Glutamatergic neuron (in vitro differentiated cells): Measurements from ENCODE around the gene AHCY. TPM values are rescaled to one million over a fixed set of nuclear protein-coding genes. Genes with fewer than 3 reads are reported as not detected.
"Not testable (repeated sequence)": the region's sequence is repeated elsewhere in the genome, so short reads cannot be mapped to it uniquely, and the experiment has no call there.

Experiments
- DNase-seq: peaks from one replicate; pipeline ENCODE4 v3.0.0; 2022
- H3K27ac Mint-ChIP-seq: one replicate; pipeline ENCODE4 v1.8.0; 2020; ENCODE audit warnings: mild to moderate bottlenecking, mixed read lengths, inconsistent platforms; ENCODE audit not compliant: unreplicated experiment
- H3K27me3 Mint-ChIP-seq: one replicate; pipeline ENCODE4 v1.8.0; 2020; ENCODE audit warnings: mild to moderate bottlenecking, moderate library complexity, mixed read lengths, inconsistent platforms; ENCODE audit not compliant: unreplicated experiment
- H3K36me3 Mint-ChIP-seq: one replicate; pipeline ENCODE4 v1.8.0; 2020; ENCODE audit warnings: mild to moderate bottlenecking, mixed read lengths, inconsistent platforms; ENCODE audit not compliant: unreplicated experiment
- H3K4me1 Mint-ChIP-seq: one replicate; pipeline ENCODE4 v1.8.0; 2020; ENCODE audit warnings: mild to moderate bottlenecking, low read depth, mixed read lengths, inconsistent platforms; ENCODE audit not compliant: unreplicated experiment
- H3K4me3 Mint-ChIP-seq: one replicate; pipeline ENCODE4 v1.8.0; 2020; ENCODE audit warnings: mild to moderate bottlenecking, mixed read lengths, inconsistent platforms; ENCODE audit not compliant: unreplicated experiment
- H3K9me3 Mint-ChIP-seq: one replicate; pipeline ENCODE4 v1.8.0; 2020; ENCODE audit warnings: mild to moderate bottlenecking, moderate library complexity, mixed read lengths, inconsistent platforms; ENCODE audit not compliant: unreplicated experiment
- CTCF ChIP-seq: fragments of 200-600 bp; sonication (generic); IDR thresholded peaks from one replicate; pipeline ENCODE4 v1.5.0; 2021; ENCODE audit not compliant: partially characterized antibody, unreplicated experiment
- total RNA-seq: library from RNA; stranded (reverse); fragmentation: NEBNext Ultra II Directional; extraction: Animal tissue kit (Norgen Biotek cat#: 25700); gene quantifications from one replicate; pipeline ENCODE4 v1.2.1, GENCODE V29; 2021; ENCODE audit not compliant: unreplicated experiment

AHCY gene
- total RNA-seq, 1 donor from 2014 or later, result 97.9 TPM

GRCh38 chr20:34271956-34272355 lies 31.2 kb downstream of the AHCY start:
- H3K4me3 Mint-ChIP-seq, result no peak overlapping the region

GRCh38 chr20:34269996-34270627 lies 33.0 kb downstream of the AHCY start:
- no peaks in the 10 kb centered on the region for H3K4me1 Mint-ChIP-seq

More at GRCh38 chr20:34271956-34272355, 31.2 kb downstream of the AHCY start:
- peaks cover 6% of the 10 kb centered on the region for H3K9me3 Mint-ChIP-seq
- no peaks in the 10 kb centered on the region for H3K36me3 Mint-ChIP-seq
- TF ChIP-seq CTCF, result no peak
- peaks cover 3% of the 10 kb centered on the region for H3K27me3 Mint-ChIP-seq
- DNase-seq, result no peak
- no peaks in the 10 kb centered on the region for H3K4me1 Mint-ChIP-seq
- H3K27ac Mint-ChIP-seq, result no peak overlapping the region

GRCh38 chr20:34268851-34269636 lies 34.1 kb downstream of the AHCY start:
- peak; percentile 48 for DNase-seq
- Mint-ChIP-seq H3K4me3 (peak overlapping the region; percentile 80), H3K36me3 (no peaks in the 10 kb centered on the region), H3K4me1 (no peaks in the 10 kb centered on the region), H3K27me3 (peaks cover 3% of the 10 kb centered on the region), H3K9me3 (peaks cover 5% of the 10 kb centered on the region), H3K27ac (no peak overlapping the region)
- no peak for TF ChIP-seq CTCF

More at GRCh38 chr20:34269996-34270627, 33.0 kb downstream of the AHCY start:
- H3K27me3 Mint-ChIP-seq, result peaks cover 3% of the 10 kb centered on the region
- H3K27ac Mint-ChIP-seq, result no peak overlapping the region
- H3K9me3 Mint-ChIP-seq, result peaks cover 5% of the 10 kb centered on the region
- no peak for TF ChIP-seq CTCF
- H3K4me3 Mint-ChIP-seq, result no peak overlapping the region
- H3K36me3 Mint-ChIP-seq, result no peaks in the 10 kb centered on the region
- DNase-seq, result no peak

GRCh38 chr20:34268145-34268544 lies 35.0 kb downstream of the AHCY start:
- H3K4me1 Mint-ChIP-seq, result no peaks in the 10 kb centered on the region
- H3K27me3 Mint-ChIP-seq, result peaks cover under 1% of the 10 kb centered on the region
- no peaks in the 10 kb centered on the region for H3K36me3 Mint-ChIP-seq
- H3K27ac Mint-ChIP-seq, result no peak overlapping the region
- DNase-seq, result no peak
- no peak for TF ChIP-seq CTCF
- H3K9me3 Mint-ChIP-seq, result peaks cover 3% of the 10 kb centered on the region
- H3K4me3 Mint-ChIP-seq, result peak overlapping the region; percentile 71

GRCh38 chr20:34264141-34264540 lies 39.0 kb downstream of the AHCY start:
- no peak for DNase-seq
- Mint-ChIP-seq H3K4me3 (no peak overlapping the region), H3K4me1 (peaks cover 2% of the 10 kb centered on the region), H3K9me3 (peaks cover 3% of the 10 kb centered on the region), H3K36me3 (no peaks in the 10 kb centered on the region), H3K27ac (no peak overlapping the region), H3K27me3 (peaks cover 1% of the 10 kb centered on the region)
- no peak for TF ChIP-seq CTCF

GRCh38 chr20:34263468-34263867 lies 39.7 kb downstream of the AHCY start:
- H3K4me3 Mint-ChIP-seq, DNase-seq, H3K4me1 Mint-ChIP-seq, H3K36me3 Mint-ChIP-seq, H3K27me3 Mint-ChIP-seq, H3K9me3 Mint-ChIP-seq, H3K27ac Mint-ChIP-seq: not testable (repeated sequence)
